Progenitor cell of endocrine pancreas (in vitro differentiated cells): ENCODE results near the gene PPP2R5C. TPM values are rescaled to one million over a fixed set of nuclear protein-coding genes. Genes with fewer than 3 reads are reported as not detected.
"Not testable (repeated sequence)": the region's sequence is repeated elsewhere in the genome, so short reads cannot be mapped to it uniquely, and the experiment has no call there.

ENCODE experiments used
- DNase-seq: peaks from one replicate; pipeline ENCODE4 v3.0.0; 2021; ENCODE audit warnings: low spot score; ENCODE audit not compliant: unreplicated experiment
- H3K27ac Mint-ChIP-seq: 2 replicates; pipeline ENCODE4 v1.8.0; 2021; ENCODE audit warnings: mild to moderate bottlenecking, moderate library complexity, mixed read lengths
- H3K27me3 Mint-ChIP-seq: 2 replicates; pipeline ENCODE4 v1.8.0; 2021; ENCODE audit warnings: mixed read lengths
- H3K36me3 Mint-ChIP-seq: 2 replicates; pipeline ENCODE4 v1.8.0; 2022; ENCODE audit warnings: mixed read lengths; ENCODE audit not compliant: insufficient read depth
- H3K4me1 Mint-ChIP-seq: 2 replicates; pipeline ENCODE4 v1.8.0; 2021; ENCODE audit warnings: low read depth, mixed read lengths
- H3K4me3 Mint-ChIP-seq: 2 replicates; pipeline ENCODE4 v1.8.0; 2021; ENCODE audit warnings: low read depth, mild to moderate bottlenecking, moderate library complexity, mixed read lengths
- H3K9me3 Mint-ChIP-seq: 2 replicates; pipeline ENCODE4 v1.8.0; 2021; ENCODE audit warnings: low read depth, mixed read lengths
- total RNA-seq: library from RNA; stranded (reverse); gene quantifications from 2 replicates; pipeline ENCODE4 v1.2.1, GENCODE V29; 2021
- TF ChIP-seq, protein P1 (sequence below): fragments of 200-600 bp; sonication (generic); IDR thresholded peaks from one replicate; pipeline ENCODE4 v1.5.0; 2021; ENCODE audit warnings: antibody characterized with exemption, mild to moderate bottlenecking; ENCODE audit not compliant: unreplicated experiment

The PPP2R5C gene
- total RNA-seq, 1 donor from 2014 or later = 120 TPM

DNA sequence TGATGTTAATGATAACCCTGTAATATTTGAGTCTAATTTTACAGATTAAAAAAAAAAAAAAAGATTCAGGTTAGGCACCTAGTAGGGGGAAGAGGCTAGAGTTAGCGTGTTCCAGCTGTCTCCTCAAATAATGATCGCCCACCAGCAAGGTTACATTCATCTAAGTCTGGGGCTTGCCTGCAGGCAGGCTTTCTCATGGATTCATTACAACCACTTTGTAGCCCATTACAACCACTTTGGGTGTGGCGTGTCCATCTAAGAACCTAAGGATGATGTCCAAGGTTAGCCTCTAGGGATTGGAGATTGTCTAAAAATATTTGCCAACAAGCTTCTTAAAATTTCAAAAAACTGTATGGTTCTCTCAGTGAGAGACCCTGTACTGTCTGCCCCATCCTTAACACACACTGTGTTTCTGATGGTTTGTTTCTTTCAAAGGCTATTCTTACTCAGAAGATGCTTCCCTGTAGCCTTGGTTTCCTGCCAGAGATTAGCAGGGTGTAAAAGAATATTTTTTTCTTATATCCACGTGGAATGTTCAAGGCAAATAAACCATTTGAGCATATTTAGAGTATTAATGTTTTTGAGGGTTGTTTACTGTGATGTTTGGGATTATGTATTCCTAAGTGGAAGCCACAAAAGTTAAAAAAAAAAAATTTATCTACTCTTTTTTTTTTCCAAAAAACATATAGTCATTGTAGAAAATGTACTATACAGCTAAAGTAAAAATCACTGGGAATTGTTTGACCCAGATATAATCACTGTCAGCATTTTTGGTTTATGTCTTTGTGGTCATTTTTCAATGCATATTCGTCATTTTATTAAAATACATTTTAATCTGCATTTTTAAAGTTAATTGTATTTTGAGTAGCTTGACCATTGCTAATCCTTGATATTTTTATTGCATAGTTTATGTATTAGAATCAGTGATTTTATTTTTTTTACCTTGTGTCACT is 204.5 kb downstream of the PPP2R5C start:
- H3K36me3 Mint-ChIP-seq = peaks cover 3% of the 10 kb centered on the region
- peak overlapping the region; percentile 94 for H3K27ac Mint-ChIP-seq
- peaks cover 9% of the 10 kb centered on the region for H3K27me3 Mint-ChIP-seq
- no peaks in the 10 kb centered on the region for H3K9me3 Mint-ChIP-seq
- DNase-seq = no peak
- peak overlapping the region; percentile 87 for H3K4me3 Mint-ChIP-seq
- TF ChIP-seq, protein P1, sequence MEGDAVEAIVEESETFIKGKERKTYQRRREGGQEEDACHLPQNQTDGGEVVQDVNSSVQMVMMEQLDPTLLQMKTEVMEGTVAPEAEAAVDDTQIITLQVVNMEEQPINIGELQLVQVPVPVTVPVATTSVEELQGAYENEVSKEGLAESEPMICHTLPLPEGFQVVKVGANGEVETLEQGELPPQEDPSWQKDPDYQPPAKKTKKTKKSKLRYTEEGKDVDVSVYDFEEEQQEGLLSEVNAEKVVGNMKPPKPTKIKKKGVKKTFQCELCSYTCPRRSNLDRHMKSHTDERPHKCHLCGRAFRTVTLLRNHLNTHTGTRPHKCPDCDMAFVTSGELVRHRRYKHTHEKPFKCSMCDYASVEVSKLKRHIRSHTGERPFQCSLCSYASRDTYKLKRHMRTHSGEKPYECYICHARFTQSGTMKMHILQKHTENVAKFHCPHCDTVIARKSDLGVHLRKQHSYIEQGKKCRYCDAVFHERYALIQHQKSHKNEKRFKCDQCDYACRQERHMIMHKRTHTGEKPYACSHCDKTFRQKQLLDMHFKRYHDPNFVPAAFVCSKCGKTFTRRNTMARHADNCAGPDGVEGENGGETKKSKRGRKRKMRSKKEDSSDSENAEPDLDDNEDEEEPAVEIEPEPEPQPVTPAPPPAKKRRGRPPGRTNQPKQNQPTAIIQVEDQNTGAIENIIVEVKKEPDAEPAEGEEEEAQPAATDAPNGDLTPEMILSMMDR = no peak
- H3K4me1 Mint-ChIP-seq = peaks cover 18% of the 10 kb centered on the region

DNA sequence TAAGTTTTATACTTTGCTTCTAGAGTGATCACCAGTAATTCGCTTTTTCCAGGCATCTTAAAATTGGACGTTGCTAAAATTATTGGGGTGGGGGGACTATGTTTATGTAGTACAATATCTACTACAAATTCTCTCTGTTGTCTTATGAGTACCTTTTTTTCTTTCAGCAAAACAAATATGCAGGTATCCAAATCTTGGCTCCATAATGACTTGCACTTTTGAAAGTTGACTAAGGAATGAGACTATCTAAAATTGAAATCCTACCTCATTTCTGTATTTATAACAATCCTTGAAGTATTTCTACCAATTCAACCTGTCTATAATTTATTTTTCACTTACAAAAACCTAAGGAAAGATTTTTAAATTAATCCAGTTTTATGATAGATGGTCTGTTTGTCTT is 205.2 kb downstream of the PPP2R5C start:
- Mint-ChIP-seq H3K9me3 (no peaks in the 10 kb centered on the region), H3K36me3 (peaks cover 3% of the 10 kb centered on the region), H3K4me3 (peak overlapping the region; percentile 35), H3K4me1 (peaks cover 18% of the 10 kb centered on the region), H3K27me3 (peaks cover 4% of the 10 kb centered on the region), H3K27ac (no peak overlapping the region)
- no peak for DNase-seq
- TF ChIP-seq, protein P1 = no peak

DNA sequence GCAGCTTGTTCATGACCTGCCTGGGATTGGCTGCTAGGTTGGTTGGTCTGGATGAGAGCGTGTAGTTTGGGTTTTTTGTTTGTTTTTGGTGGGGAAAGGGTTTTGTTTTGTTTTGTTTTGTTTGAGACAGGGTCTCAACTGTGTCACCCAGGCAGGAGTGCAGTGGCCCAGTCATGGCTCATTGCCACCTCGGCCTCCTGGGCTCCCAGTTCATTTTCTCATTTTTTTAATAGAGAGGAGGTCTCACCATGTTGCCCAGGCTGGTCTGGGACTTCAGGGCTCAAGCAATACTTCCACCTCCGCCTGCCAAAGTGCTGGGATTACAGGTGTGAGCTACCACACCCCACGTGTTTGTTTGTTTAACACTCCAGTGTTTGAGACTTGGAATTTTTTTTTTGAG is 206.7 kb downstream of the PPP2R5C start:
- Mint-ChIP-seq H3K27ac (peak overlapping the region; percentile 44), H3K4me1 (peaks cover 23% of the 10 kb centered on the region), H3K9me3 (no peaks in the 10 kb centered on the region), H3K36me3 (peaks cover 3% of the 10 kb centered on the region), H3K27me3 (no peaks in the 10 kb centered on the region), H3K4me3 (no peak overlapping the region)
- TF ChIP-seq, protein P1 = no peak
- DNase-seq = no peak

DNA sequence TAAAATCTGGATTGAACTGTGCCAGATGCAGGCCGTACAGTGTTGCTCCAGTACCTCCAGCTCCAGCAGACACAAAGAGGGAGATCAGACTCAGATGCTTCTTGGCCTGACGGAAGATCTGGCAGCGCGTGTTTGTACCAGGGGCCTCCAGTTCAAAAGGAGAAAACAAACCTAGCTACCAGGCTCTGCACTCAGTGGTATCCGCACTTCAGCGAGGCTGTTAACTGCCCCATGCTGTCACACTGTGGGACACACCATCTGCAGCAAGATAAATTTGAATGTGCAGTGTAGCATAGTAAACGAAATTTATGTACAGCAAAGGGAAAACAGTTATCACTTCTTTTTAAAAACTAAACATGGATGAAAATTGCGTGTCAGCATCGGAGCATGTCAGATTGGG is 208.0 kb downstream of the PPP2R5C start:
- H3K36me3 Mint-ChIP-seq = peaks cover 3% of the 10 kb centered on the region
- no peak overlapping the region for H3K4me3 Mint-ChIP-seq
- H3K4me1 Mint-ChIP-seq = peaks cover 20% of the 10 kb centered on the region
- H3K27ac Mint-ChIP-seq = peak overlapping the region; percentile 68
- no peaks in the 10 kb centered on the region for H3K27me3 Mint-ChIP-seq
- no peak for DNase-seq
- TF ChIP-seq, protein P1 = no peak
- H3K9me3 Mint-ChIP-seq = no peaks in the 10 kb centered on the region

DNA sequence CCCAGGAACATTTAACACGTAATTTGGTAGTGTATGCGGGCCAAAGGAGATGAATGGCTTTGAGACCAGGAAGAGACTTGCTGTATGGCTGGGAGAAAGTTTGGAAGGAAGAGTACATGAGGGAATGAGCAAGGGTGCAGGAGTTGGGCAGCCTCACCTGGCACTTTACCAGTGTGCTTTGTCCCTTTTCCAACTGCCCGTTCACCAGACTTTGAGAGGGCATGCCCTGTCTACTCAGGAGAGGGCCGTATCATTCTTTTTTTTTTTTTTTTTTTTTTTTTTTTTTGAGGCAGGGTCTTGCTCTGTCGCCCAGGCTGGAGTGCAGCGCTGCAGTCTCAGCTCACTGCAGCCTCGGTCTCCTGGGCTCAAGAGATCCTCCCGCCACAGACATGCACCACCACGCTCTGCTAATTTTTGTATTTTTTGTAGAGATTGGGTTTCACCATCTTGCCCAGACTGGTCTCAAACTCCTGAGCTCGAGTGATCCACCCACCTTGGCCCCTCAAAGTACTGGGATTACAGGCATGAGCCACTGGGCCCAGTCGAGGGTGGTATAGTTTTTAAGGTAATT is 209.4 kb downstream of the PPP2R5C start:
- Mint-ChIP-seq H3K27me3 (no peaks in the 10 kb centered on the region), H3K4me3 (no peak overlapping the region), H3K27ac (peak overlapping the region; percentile 84), H3K36me3 (peaks cover 5% of the 10 kb centered on the region), H3K4me1 (peaks cover 17% of the 10 kb centered on the region), H3K9me3 (no peaks in the 10 kb centered on the region)
- TF ChIP-seq, protein P1 = no peak
- DNase-seq = no peak

DNA sequence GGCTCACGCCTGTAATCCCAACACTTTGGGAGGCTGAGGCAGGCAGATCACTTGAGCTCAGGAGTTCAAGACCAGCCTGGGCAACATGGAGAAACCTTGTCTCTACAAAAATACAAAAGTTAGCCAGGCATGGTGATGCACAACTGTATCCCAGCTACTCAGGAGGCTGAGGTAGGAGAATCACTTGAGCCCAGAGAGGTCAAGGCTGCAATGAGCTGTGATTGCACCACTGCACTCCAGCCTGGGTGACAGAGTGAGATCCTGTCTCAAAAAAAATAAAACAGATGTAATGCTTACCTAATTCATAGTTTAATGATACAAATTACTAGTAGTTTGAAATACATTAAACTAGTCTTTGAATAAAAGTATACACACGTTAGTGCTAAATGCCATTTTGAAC is 209.9 kb downstream of the PPP2R5C start:
- Mint-ChIP-seq H3K4me1 (peaks cover 15% of the 10 kb centered on the region), H3K27ac (peak overlapping the region; percentile 34)
- H3K4me3 Mint-ChIP-seq, H3K36me3 Mint-ChIP-seq, DNase-seq, H3K27me3 Mint-ChIP-seq, H3K9me3 Mint-ChIP-seq: not testable (repeated sequence)
